HEK293 (cell line): Measurements from ENCODE around the gene TAF1B.

ENCODE experiments used
- CTCF ChIA-PET: fragments of 350-600 bp; formaldehyde crosslinking; extraction: SDS; loops from one replicate; lab custom pipeline; 2021; ENCODE audit warnings: antibody characterized with exemption; lab: Yijun Ruan, JAX
- POLR2A ChIA-PET: fragments of 300-600 bp; formaldehyde crosslinking; extraction: SDS; loops from one replicate; lab custom pipeline; 2020; ENCODE audit warnings: antibody characterized with exemption, inconsistent platforms; lab: Yijun Ruan, JAX
- H3K27ac ChIP-seq: fragments of 200-500 bp; sonication (Bioruptor generic); 2 replicates; pipeline ENCODE4 v1.5.1; 2014; ENCODE audit warnings: low read depth, low read length, control low read depth, inconsistent platforms; ENCODE audit errors: extremely low read depth
- H3K36me3 ChIP-seq, 2 experiments: fragments of 200-500 bp in 1 of 2; sonication (Bioruptor generic) in 1 of 2; 1 replicate in 1 of 2; 2 replicates in 1 of 2; pipeline ENCODE4 v1.5.1; 2014 to 2017; ENCODE audit warnings: inconsistent platforms in 2 of 2, low read length in 2 of 2; ENCODE audit not compliant: control insufficient read depth in 2 of 2, insufficient read depth in 1 of 2
- H3K4me1 ChIP-seq: fragments of 200-500 bp; sonication (Bioruptor generic); 2 replicates; pipeline ENCODE4 v1.5.1; 2014; ENCODE audit warnings: mild to moderate bottlenecking, low read length, inconsistent platforms; ENCODE audit not compliant: control insufficient read depth, insufficient read depth
- H3K4me3 ChIP-seq: 2 replicates; pipeline ENCODE4 v1.5.1; 2011; ENCODE audit warnings: low read depth, mild to moderate bottlenecking, control low read depth, low read length, moderate library complexity
- H3K9me3 ChIP-seq: fragments of 200-500 bp; sonication (Bioruptor generic); 2 replicates; pipeline ENCODE4 v1.5.1; 2014; ENCODE audit warnings: low read depth, low read length, inconsistent platforms; ENCODE audit not compliant: control insufficient read depth, insufficient read depth
- EGR2 ChIP-seq: fragments of 450-650 bp; formaldehyde crosslinking; IDR thresholded peaks from 2 replicates; pipeline ENCODE4 v1.5.1; 2016; ENCODE audit warnings: low read depth, missing biosample characterization, missing genetic modification characterization
- GFI1B ChIP-seq: fragments of 450-650 bp; formaldehyde crosslinking; IDR thresholded peaks from 2 replicates; pipeline ENCODE4 v1.5.1; 2016; ENCODE audit warnings: missing biosample characterization, missing genetic modification characterization
- PBX3 ChIP-seq: sonication (generic); formaldehyde crosslinking; IDR thresholded peaks from 2 replicates; pipeline ENCODE4 v1.8.1; 2022; ENCODE audit warnings: mild to moderate bottlenecking, moderate library complexity, missing genetic modification reagents
- PRDM2 ChIP-seq: fragments of 450-650 bp; formaldehyde crosslinking; IDR thresholded peaks from 2 replicates; pipeline ENCODE4 v1.5.1; 2016; ENCODE audit warnings: missing biosample characterization, missing genetic modification characterization, borderline replicate concordance
- TSHZ1 ChIP-seq: fragments of 450-650 bp; formaldehyde crosslinking; IDR thresholded peaks from 2 replicates; pipeline ENCODE4 v1.5.1; 2016; ENCODE audit warnings: missing biosample characterization, missing genetic modification characterization, borderline replicate concordance
- ZBTB6 ChIP-seq: fragments of 450-650 bp; formaldehyde crosslinking; IDR thresholded peaks from 2 replicates; pipeline ENCODE4 v1.5.1; 2017; ENCODE audit warnings: missing biosample characterization, missing genetic modification characterization
- ZNF155 ChIP-seq: fragments of 450-650 bp; formaldehyde crosslinking; IDR thresholded peaks from 2 replicates; pipeline ENCODE4 v1.5.1; 2016; ENCODE audit warnings: missing biosample characterization, missing genetic modification characterization
- ZNF23 ChIP-seq: fragments of 450-650 bp; formaldehyde crosslinking; IDR thresholded peaks from 2 replicates; pipeline ENCODE4 v1.5.1; 2016; ENCODE audit warnings: missing biosample characterization, missing genetic modification characterization, borderline replicate concordance
- ZNF335 ChIP-seq: fragments of 450-650 bp; formaldehyde crosslinking; conservative IDR thresholded peaks from 2 replicates; pipeline ENCODE4 v1.5.1; 2016; ENCODE audit warnings: missing biosample characterization, missing genetic modification characterization
- ZNF341 ChIP-seq: fragments of 450-650 bp; formaldehyde crosslinking; IDR thresholded peaks from 2 replicates; pipeline ENCODE4; 2016; ENCODE audit warnings: low read depth, missing biosample characterization, missing genetic modification characterization
- ZNF362 ChIP-seq: fragments of 450-650 bp; formaldehyde crosslinking; IDR thresholded peaks from 2 replicates; pipeline ENCODE4 v1.5.1; 2016; ENCODE audit warnings: missing biosample characterization, missing genetic modification characterization
- ZNF501 ChIP-seq: fragments of 450-650 bp; formaldehyde crosslinking; IDR thresholded peaks from 2 replicates; pipeline ENCODE4 v1.5.1; 2016; ENCODE audit warnings: missing biosample characterization, missing genetic modification characterization
- ZNF549 ChIP-seq: fragments of 450-650 bp; IDR thresholded peaks from 2 replicates; pipeline ENCODE4 v1.5.1; 2018; ENCODE audit warnings: missing biosample characterization, missing genetic modification characterization, mild to moderate bottlenecking, inconsistent platforms, moderate library complexity
- ZNF555 ChIP-seq: fragments of 450-650 bp; formaldehyde crosslinking; conservative IDR thresholded peaks from 2 replicates; pipeline ENCODE4 v1.5.1; 2017; ENCODE audit warnings: missing biosample characterization, mild to moderate bottlenecking, missing genetic modification characterization, inconsistent platforms
- ZNF768 ChIP-seq: fragments of 450-650 bp; formaldehyde crosslinking; IDR thresholded peaks from 2 replicates; pipeline ENCODE4 v1.5.1; 2018; ENCODE audit warnings: missing biosample characterization, mild to moderate bottlenecking, missing genetic modification characterization
- ZNF776 ChIP-seq: fragments of 450-650 bp; formaldehyde crosslinking; IDR thresholded peaks from 2 replicates; pipeline ENCODE4 v1.5.0; 2017; ENCODE audit warnings: missing biosample characterization, missing genetic modification characterization, borderline replicate concordance
- ZSCAN23 ChIP-seq: fragments of 450-650 bp; formaldehyde crosslinking; IDR thresholded peaks from 2 replicates; pipeline ENCODE4 v1.5.1; 2016; ENCODE audit warnings: missing biosample characterization, missing genetic modification characterization

The TAF1B gene

GRCh38 chr2:9807555-9808305 is 35.5 kb upstream of the TAF1B start (continued):
- no peak for TF ChIP-seq TSHZ1 (tag by site-specific recombination)
- no peak for TF ChIP-seq EGR2
- TF ChIP-seq ZNF555 (tag by site-specific recombination), result no peak

- POLR2A ChIA-PET, result no interaction called here
- no peaks in the 10 kb centered on the region for H3K36me3 ChIP-seq
- no peaks in the 10 kb centered on the region for H3K4me1 ChIP-seq
- no peak overlapping the region for H3K4me3 ChIP-seq
- no peak overlapping the region for H3K27ac ChIP-seq
- no peaks in the 10 kb centered on the region for H3K9me3 ChIP-seq
- CTCF ChIA-PET, result interaction anchor here (0.6 to 1.7 kb wide), 2 partner anchors 9 to 67 kb away, joined by 3 to 8 read pairs; no protein-coding TSS in a partner anchor
- TF ChIP-seq ZSCAN23 (no peak), TSHZ1 (tag by site-specific recombination) (no peak), ZNF23 (no peak), ZNF501 (tag by site-specific recombination) (no peak), ZNF341 (tag by site-specific recombination) (no peak), ZNF776 (tag by site-specific recombination) (no peak), ZNF155 (no peak), ZNF768 (tag by site-specific recombination) (no peak), PRDM2 (tag by site-specific recombination) (no peak), ZNF362 (tag by site-specific recombination) (no peak), PBX3 (no peak), ZNF335 (tag by site-specific recombination) (no peak), ZBTB6 (tag by site-specific recombination) (no peak), GFI1B (tag by site-specific recombination) (no peak), ZNF549 (no peak)
Measured at GRCh38 chr2:9808334-9809063, 34.8 kb upstream of the TAF1B start.
